Stimulated activated CD8-positive, alpha-beta memory T cell treated with anti-CD3 and anti-CD28 coated beads, Interleukin-2, amount 100 ng/mL, for 1 hour (primary cell): Measurements from ENCODE around the gene STXBP5.

Experiments used
- DNase-seq, 2 donors: peaks; one replicate each; pipeline ENCODE4 v3.0.0-alpha.2; 2020; ENCODE audit warnings: low read depth in 2 of 2

Gene STXBP5

DNA sequence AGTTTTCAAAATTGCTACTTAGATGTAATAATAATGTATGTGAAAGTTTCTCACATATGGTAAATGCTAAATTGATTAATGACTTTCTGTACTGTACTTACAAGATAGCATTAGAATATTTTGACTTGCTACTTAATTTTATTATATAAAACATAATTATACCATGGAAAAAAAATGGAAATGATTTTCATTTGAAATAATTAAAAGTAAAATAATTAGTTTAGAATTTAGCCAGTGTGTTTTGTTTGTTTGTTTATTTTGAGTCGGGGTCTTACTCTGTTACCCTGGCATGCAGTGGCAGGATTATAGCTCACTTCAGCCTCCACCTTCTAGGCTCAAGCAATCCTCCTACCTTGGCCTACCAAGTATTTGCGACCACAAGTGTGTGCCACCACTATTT is 7.1 kb downstream of the STXBP5 start:
- no peak for DNase-seq

DNA sequence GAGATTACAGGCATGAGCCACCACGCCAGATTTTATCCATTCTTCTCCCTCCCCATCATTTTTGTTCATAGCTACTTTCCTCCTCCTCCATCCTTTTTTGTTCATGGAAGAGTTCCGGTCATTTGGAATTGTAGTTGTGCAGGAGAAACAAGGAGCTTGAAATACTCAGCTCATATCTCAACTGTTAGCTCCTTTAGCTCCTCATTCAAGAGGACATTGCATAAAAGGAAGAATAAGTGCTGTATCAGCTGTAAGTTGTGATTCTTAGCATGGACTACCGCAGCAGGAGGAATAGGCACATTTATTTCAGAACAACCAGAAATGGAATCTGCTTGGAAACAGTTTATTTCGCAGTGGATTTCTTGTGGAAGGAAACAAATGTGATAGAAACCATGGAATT is 7.6 kb downstream of the STXBP5 start:
- no peak for DNase-seq

DNA sequence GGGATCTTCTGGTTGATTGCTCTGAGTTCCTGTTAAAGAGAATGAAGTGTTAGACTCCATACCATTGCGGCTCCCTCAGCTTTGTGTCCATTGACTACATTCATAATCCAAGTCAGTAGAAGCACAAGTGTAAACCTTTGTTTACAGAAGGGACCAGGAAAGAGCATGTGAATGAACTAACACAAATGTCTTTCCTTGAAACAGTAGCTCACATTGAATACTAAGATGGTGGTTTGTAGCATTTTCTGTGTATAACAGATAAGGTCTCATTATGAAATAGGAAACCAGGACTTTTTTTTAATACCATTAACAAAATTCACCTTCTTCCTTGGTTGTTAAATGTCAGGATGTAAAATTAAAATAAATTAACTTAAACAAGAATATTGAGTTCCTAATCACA is 8.4 kb downstream of the STXBP5 start:
- no peak for DNase-seq

DNA sequence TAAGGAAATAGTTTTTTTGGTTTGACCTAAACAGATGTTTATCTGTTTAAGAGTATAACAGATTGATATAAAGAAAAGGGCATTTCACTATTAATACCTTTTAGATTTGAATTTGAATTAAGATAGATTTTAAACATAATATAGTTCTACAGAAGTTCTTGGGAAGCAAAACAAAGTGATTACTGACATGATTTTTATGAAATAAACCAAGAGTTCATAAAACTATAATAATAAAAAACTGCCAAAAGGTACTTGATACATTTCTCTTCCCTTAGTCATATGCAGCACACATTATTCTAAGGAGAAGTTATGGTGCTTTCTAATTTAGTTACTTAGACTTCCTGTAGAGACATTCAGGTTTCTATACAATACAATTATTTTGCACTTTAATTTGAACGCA is 9.6 kb downstream of the STXBP5 start:
- DNase-seq, result no peak

DNA sequence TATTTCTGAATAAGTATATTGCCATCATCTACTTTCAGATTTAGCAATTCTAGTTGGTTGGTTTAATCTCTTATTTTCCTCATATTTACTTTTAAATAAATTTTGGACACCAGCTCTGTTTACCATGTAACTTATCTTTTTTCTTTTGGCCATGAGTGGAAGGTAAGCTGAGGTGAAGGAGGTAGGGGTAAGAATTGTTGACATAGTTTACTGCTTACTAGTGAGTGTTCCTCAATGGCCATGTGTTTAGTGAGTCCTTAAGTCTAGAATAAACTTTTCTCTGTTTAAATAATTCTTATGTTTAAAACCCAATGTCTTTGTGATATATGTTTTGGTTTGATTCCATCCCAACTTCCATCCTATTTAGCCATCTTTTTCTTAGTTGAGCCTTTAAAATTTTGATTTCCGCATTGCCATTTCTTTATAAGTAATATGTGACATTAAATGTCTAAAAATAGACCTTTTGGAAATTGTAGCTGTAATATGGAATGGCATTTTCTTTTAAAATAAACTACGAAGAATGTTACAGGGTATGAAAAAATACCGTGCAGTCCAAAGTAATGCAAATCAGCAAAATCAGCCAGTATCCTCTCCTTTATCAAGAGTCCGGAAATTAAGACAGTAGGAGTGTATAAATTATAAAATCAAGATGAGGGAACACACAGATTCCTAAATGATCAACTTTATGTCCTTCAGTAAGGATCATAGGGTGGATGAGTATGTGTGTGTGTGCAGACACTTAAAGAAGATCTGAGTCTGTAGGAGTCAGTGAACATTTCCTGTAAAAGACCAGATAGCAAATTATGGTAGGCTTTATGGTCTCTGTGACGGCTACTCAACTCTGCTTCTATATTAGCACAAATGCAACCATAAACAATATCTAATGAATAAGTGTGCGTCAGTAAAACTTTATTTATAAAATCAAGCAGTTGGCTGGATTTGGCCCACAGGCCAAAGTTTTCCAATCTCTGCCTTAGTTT is 10.3 kb downstream of the STXBP5 start:
- no peak for DNase-seq

DNA sequence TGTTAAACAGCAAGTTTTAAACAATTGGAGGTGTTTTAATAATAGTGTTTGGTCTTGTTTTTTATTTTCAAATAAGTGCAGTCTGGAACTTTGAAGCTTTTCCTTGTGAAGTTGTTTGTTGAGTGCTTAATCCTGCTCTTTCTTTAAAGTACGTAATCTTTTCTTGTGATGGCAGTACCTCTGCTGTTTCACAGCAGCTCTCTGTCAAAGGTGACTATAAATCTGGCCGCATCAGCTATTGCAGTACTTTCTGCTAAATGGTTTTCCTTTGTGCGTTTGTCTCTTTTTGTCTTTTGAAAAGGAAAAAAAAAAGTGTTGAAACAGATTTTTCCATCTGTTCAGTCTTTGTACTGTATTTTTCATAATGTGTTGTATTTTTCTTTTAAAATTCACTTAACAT is 12.7 kb downstream of the STXBP5 start:
- no peak for DNase-seq

DNA sequence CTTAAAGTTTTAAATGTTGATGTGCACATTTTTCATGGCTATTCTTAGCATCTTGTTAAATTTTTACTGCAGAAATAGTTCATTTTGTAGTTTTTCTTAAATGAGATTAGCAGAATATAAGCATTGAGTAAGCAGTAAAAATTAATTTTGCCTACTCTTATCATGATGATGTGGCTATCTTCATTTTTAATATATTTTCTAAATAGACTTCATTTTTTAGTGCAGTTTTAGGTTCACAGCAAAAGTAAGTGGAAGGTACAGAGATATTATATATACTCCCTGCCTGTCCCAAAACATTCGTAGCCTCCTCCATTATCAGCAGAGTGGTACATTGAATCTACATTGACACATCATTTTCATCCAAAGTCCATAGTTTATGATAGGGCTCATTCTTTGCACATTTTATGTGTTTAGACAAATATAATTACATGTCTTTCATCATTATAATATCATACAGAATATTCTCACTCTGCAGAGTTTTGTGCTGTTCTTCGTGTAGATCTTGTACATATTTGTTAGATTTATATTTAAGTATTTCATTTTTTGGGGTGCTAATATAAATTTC is 13.7 kb downstream of the STXBP5 start:
- no peak for DNase-seq

DNA sequence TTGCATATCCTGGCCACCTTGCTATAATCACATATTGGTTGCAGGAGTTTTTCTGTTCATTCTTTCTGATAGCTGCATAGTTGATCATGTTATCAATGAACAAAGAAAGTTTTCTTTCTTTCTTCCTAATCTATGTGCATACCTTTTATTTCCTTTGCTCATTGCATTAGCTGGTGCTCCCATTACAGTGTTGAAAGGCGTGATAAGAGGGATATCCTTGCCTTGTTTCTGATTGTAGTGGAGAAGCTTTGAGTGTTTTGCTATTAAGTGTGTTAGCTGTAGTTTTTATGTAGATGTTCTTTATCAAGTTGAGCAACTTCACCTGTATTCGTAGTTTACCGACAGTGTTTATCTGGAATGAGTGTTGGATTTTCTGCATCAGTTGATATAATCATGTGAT is 14.6 kb downstream of the STXBP5 start:
- DNase-seq, result no peak

DNA sequence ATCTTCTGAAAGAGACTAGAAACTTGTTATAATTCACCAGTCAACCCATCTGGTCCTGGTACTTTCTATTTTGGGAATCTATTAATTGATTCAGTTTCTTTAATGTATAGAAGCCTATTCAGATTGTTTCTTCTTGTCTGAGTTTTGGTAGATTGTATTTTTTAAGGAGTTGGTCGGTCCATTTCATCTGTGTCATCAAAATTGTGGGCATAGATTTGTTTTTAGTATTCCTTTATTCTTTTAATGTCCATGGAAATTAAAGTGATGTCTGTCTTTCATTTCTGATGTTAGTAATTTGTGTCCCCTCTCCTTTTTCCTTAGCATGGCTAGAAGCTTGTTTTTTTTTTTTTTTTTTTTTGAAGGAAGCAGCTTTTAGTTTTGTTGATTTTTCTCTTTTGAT is 15.2 kb downstream of the STXBP5 start:
- no peak for DNase-seq

DNA sequence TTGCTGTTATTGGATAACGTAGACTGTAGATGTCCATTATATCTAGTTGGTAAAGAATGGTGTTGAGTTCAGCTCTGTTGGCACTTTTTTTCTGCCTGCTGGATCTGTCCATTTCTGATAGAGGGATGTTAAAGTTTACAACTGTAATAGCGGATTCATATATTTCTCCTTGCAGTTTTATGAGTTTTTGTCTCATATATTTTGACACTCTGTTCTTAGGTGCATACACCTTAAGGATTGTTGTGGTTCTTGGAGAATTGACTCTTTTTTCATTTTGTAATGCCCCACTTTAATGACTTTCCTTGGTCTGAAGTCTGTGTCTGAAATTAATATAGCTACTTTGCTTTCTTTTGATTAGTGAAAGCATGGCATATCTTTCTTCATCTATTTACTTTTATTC is 16.1 kb downstream of the STXBP5 start:
- DNase-seq, result no peak

DNA sequence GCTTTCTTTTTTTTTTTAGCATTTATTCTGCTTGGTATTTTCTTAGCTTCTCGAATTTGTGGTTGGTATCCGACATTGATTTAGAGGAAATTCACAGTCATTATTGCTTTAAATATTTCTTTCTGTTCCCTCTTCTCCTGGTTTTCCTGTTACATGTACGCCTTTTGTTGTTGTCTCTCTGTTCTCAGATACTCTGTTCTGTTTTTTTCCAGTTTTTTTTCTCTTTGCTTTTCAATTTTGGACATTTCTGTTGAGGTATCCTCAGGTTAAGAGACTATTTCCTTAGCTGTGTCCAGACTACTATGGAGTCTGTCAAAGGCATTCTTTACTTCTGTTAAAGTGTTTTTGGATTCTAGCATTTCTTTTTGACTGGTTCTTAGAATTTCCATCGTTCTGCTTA is 17.5 kb downstream of the STXBP5 start:
- no peak for DNase-seq

DNA sequence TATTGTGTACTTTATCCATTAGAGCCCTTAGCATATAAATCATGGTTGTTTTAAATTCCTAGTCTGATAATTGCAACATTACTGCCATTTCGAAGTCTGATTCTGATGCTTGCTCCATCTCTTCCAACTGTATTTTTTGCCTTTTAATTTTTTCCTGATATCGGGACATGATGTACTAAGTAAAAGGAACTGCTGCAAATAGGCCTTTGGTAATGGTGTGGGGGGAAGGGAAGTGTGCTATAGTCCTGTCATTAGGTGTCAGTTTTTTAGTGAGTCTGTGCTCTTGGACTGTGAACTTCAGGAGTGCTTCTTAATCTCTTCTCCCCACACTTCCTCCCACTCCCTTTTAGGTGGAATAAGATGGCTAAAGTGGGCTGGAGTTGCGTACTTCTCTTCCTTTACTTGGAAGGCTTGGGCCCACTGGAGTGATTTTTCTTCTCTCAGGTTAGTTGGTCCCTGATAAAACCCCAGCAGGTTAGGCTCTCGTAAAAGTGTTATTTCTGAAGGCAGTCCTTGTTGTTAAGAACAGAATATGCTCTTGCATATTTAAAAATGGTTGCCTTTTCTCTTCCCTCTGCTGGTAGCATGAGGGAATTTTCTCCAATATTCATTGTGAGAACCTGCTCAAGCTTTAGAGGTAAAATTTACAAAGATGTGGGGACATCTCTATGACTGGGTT is 18.1 kb downstream of the STXBP5 start:
- no peak for DNase-seq

DNA sequence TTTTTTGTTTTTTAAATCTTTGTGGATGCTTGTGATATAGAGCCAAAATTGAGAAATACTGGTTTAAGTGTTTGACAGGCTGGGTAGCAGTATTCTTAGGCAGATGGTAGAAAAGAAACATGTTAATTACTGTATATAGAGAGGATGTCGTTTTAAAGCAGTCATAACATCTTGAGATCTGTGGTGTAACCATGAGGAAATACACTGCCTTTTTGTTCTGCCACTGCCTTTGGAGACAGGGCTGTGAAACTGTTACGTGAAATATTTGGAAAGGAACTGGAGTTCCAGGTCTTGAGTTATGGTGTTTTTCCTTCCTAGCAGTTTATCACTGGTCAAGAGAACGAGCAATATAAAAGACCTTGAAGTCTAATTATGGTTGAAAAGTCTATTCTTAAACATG is 19.5 kb downstream of the STXBP5 start:
- DNase-seq, result no peak

DNA sequence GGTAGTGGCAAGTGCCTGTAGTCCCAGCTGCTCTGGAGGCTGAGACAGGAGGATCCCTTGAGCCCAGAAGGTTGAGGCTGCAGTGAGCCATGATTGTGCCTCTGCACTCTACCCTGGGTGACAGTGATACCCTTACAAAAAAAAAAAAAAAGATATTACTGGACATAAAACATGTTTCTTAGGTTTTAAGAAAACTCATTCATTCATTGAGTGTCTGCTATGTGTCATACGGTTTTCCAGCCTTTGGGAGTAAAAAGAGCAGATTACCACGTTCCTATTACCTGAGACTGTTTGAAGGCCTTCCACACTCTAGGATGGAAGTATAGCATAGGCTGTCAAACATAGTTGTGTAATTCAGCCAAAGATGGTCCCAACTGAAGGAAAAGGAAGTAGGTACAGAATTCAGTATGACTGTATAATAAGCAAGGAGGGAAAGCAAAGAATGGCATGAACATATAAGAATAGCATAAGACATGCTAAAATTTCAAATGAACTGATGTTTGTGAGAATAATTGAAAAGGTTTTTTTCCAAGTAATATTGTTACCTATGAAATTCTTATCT is 22.0 kb downstream of the STXBP5 start:
- DNase-seq, result no peak

DNA sequence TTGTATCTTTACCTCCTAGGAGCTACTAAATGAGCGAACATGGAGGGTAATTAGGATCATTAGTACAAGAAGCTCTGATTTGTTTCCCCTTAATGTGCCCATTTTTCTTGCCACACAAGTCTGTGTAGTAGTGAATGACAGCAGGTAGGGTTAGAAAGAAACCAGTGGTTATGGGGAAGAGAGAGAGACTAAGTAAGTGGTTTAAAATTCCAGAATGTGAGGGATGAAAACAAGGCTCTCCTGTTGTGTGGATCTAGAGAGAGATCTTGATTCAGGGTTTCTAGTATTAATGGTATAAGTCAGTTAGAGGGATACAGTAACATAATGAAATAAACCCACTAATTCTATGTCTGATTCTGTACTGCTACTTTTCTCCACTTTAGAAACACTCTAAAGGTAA is 22.7 kb downstream of the STXBP5 start:
- DNase-seq, result no peak

DNA sequence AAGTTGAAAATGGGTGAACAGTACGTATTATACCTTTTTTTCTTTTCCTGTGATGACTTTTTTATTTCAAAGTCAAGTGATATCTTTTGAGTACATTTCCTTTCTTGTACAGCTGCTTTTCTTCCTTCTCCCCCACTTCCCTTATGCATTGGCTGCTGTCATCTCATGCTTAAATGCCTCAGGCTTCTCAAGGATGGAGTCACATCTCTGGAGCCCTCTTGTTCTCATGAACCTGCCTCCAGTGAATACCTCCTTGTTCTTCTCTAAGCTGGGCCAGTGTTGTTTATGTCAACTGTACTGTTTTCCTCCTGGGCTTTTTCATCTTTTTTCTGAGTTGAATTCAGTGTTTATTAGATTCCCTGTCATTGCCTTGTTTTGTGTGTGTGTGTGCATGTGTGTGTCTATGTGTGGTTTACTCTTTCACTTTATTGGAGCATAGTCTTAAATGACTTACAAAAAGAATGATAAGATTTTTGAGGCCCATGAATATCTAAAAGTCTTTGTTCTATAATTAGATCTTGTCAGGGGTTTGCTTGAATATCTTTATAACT is 23.6 kb downstream of the STXBP5 start:
- no peak for DNase-seq

DNA sequence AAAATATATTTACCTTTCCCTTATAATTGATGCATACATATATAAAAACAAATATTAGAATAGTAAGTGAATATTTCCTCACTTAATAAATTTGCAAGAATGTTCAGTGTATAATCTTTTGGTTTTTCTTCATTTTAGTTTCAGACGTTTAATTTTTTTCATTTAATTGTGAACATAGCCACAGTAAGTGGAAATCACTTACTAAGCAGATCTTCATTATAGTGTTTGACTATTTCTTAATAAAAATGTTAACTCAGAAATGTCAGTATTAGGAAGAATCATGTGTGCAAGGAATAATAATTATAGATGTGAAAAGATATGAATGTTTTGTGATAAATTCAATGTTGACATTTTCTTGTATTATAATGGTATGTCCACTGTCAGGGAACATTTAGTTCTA is 27.4 kb downstream of the STXBP5 start:
- no peak for DNase-seq

DNA sequence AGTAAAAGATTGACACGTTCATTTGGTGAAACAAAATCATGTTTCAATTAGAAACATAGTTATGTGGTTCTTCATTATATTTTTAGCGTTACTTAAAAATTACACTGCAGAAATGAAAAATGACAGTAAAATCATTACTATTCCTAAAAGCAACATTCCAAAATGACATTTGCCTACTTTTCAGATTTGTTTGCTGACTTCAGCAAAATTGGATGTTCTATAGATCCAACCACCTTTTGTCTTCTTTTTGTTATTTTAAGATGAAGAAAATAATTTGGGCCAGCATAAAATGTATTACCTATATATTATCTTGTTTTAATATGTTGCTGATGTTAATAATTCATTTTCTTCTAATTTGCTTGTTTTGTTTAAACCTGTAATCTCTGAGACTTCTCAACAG is 30.5 kb downstream of the STXBP5 start:
- DNase-seq, result no peak

DNA sequence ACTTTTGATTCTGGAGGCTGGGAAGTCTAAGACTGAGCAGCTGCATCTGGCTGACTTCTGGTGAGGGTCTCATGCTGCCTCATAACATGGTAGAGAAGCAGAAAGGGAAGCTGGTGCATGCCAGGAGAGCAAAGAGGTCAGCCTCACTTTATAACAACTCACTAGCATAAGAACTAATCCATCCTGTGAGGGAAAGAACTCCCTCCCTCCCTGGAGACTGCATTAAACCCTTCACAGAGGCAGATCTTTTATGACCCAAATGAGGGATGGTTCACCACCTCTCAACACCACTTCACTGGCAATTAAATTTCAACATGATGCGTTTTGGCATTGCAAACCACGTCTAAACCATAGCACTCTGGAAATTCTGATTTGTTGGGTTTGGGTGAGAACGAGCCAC is 33.9 kb downstream of the STXBP5 start:
- DNase-seq, result no peak

DNA sequence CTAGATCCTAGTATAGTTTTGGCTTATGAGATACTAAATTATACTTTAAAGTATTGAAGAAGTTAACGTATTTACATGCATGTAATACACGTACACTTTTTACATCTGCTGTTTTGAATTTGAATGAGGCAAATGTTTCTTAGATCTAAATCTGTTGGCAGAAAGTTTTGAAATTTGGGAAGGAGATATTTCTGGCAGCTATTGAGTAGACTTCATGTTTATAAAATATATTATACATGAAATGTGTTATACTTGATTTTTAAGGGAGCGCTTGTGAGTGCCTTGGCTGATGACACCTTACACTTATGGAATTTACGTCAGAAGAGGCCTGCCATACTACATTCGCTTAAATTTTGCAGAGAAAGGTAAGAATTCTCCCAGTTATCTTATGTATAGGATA is 34.7 kb downstream of the STXBP5 start:
- no peak for DNase-seq

DNA sequence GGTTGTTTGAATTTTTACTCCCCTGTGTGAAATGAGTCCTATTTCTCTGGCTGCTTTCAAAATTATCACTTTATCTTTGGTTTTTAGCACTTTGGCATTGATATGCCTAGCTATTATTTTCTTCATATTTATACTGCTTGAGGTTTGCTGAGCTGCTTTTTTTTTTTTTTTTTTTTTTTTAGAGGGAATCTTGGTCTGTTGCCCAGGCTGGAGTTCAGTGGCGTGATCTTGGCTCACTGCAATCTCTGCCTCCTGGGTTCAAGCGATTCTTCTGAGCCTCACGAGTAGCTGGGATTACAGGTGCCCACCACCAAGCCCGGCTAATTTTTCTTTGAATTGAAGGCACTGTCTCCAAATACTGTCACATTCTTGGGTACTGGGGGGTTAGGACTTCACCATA is 40.6 kb downstream of the STXBP5 start:
- DNase-seq, result no peak

DNA sequence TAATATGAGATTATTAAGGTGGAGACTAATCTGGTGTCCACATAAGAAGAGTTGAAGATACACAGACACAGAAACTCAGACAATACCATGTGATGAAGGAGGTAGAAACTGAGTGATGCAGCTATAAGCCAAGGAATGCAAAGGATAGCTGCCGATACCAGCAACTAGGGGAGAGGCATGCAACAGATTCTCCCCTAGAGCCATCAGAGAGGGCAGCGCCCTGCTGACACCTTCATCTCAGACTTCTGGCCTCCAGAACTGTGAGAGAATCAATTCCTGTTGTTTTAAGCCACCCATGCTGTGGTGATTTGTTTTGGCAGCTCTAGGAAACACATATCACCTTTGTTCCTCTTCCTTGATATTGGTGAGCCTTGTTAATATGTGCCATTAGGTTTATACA is 41.5 kb downstream of the STXBP5 start:
- no peak for DNase-seq
